GM18505 (cell line): ENCODE results near the gene C12orf57.
A peak's percentile ranks its signal among the peaks of the same experiment; 100 is the strongest.

ENCODE experiments used
- ATAC-seq: cut with Tn5 transposase; IDR thresholded peaks from one replicate; pipeline ENCODE4 v1.9.1; 2021; ENCODE audit not compliant: unreplicated experiment
- POLR2A ChIP-seq: IDR thresholded peaks from 4 replicates; pipeline ENCODE4 v1.6.1; 2011; ENCODE audit warnings: borderline replicate concordance; ENCODE audit not compliant: insufficient read depth, insufficient read length; ENCODE audit errors: extremely low read depth

The C12orf57 gene

DNA sequence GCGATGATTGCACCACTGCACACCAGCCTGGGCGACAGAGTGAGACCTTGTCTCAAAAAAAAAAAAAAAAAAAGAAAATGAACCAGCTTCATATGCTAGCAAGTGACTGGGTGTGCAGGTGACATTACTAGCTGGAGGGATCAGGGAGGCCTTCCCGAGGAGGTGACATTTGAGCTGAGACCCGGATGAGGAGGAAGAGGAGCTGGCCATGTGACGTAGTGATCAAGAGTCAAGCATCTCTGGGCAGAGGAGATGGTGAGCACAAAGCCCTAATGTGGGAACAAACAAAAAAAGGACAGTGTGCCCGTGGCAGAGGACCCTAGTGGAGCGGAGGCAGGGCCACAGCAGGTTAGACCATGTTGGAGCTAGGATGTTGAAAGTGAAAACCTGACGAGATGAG, 3.8 kb downstream of the C12orf57 start:
- TF ChIP-seq POLR2A, result no peak
- ATAC-seq, result no peak

DNA sequence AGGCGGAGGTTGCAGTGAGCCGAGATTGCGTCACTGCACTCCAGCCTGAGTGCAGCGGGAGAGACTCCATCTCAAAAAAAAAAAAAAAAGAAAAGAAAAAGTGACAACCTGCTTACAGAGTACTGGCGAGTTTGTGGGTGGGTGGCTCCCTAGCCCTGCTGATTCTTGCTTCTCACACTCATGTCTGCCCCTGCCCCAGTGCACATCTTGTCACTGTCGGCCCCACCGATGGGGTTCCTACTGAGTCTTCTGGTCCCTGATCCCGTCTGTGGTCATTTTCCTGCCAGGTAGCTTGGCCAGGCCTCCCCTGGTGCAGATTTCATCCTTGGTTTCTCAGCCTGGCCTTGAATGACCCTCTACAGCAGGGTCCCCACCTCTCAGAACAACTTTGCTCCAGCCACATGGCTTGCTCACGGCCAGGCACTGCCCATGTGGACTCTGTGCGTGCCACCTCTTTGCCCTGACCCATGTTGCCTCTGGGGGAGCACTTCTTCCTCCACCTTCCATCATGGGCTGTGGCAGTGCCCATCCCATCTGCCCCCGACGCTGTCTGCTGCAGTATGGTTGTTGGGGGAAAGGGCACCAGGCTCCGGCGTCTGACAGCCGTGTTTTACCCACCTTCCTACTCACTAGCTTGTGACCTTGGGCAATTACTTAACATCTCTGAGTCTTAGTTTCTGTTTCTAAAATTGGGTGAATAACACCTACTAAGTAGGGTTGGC, 5.2 kb downstream of the C12orf57 start:
- peak; percentile 33 for TF ChIP-seq POLR2A

GRCh38 chr12:6950401-6950801, 6.6 kb downstream of the C12orf57 start:
- no peak for ATAC-seq
- TF ChIP-seq POLR2A, result no peak

More for the DNA sequence above, 5.2 kb downstream of the C12orf57 start:
- ATAC-seq, result no peak

- TF ChIP-seq POLR2A, result peak; percentile 98
- ATAC-seq, result no peak
Measured at GRCh38 chr12:6950811-6951540, 7.2 kb downstream of the C12orf57 start, which contains the start of gene PTPN6. PTPN6 (plus strand) TSS chr12:6951356; CDS start chr12:6951513, 157 bp downstream.

GRCh38 chr12:6951551-6952120, 7.8 kb downstream of the C12orf57 start:
- ATAC-seq, result no peak
- peak; percentile 8 for TF ChIP-seq POLR2A

DNA sequence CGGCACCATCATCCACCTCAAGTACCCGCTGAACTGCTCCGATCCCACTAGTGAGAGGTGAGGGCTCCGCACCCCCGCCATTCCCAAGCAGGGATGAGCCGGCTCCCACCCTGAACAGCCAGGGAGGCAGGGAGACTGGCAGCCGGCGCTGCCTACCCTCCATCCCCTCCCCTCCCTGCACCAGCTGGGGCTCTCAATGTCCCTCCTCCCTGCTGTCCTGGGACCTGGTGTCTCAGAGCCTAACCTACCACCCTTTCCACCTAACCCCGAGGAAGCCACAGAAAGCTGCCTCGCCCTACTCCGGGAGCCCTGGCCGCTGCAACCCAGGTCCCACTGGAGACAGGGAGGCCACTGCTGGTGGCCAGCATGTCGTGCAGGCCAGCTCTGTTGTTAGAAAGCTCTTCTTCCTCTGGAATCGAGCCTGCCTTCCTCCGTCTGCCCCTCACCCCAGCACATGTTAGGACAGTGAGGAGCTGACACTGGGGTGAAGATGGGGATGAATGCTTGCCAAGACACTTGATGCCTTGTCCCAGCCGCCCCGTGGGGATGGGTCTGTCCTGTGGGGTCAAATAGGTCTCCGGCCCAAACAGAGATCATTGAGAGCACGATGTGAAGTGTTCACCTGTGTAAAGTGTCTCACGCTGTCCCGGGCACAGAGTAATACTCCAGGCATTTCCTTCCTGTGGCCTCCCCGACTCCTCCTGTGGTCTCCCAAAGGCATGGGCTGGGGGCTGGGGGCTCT, 8.5 kb downstream of the C12orf57 start:
- TF ChIP-seq POLR2A, result no peak
- ATAC-seq, result no peak

DNA sequence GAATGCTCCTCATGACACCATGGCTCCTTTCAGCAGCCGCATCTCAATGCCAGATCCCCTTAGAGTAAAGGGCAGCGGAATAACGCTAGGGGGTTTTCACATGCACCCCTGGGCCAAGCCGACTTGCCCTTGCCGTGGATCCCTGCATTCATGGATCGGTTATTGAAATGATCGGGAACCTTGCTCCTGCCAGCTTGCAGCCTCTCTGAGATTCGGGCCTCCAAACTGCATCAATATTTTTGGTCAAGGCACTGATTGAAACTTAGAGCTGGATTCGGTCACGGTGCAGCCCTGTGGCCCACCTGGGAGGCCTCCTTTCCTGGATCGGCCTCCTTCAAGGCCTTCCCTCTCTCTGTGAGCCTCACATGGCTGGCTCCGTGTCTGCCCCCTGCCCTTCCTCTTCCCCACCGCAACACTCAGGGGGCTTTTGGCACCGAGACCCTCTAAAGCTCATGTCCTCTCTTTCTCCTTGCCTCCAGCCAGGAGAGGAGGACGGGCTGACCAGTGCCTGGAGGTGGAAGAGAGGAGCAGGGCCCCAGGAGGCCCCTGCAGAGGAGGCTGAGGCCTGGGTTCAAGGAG, 9.1 kb downstream of the C12orf57 start:
- no peak for ATAC-seq

GRCh38 chr12:6953442-6954315, 9.9 kb downstream of the C12orf57 start:
- peak; percentile 37 for ATAC-seq
- TF ChIP-seq POLR2A, result peak; percentile 99

More for the DNA sequence above, 9.1 kb downstream of the C12orf57 start:
- peak; percentile 67 for TF ChIP-seq POLR2A

- peak; percentile 12 for TF ChIP-seq POLR2A
- ATAC-seq, result no peak
Measured at GRCh38 chr12:6954316-6955107, 10.7 kb downstream of the C12orf57 start.

- ATAC-seq, result no peak
- TF ChIP-seq POLR2A, result no peak
Measured at GRCh38 chr12:6955108-6956020, 11.5 kb downstream of the C12orf57 start.
